ENCODE data around the gene RASSF9.

Gene RASSF9

DNA sequence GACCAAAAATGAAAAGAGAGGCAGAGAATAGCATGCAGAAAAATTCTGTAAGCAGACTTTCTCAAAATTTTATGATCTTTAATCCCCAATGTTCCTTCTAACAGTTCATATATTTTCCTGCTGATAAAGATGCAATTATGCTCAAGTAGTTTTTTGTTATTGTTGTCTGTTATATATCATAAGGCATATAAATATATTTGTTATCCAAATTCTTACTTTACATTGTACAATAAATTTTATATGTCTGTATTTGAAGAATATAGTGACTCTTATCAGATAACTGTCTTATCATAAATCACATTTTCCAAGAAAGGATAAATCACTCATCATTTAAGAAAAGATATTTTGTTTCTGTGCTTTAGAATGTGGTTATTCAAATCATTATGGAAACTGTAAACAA is 2.6 kb downstream of the RASSF9 start:
- no peak for DNase-seq (ENCODE audit: extremely low read depth, low read depth)
- TF ChIP-seq, protein P1, sequence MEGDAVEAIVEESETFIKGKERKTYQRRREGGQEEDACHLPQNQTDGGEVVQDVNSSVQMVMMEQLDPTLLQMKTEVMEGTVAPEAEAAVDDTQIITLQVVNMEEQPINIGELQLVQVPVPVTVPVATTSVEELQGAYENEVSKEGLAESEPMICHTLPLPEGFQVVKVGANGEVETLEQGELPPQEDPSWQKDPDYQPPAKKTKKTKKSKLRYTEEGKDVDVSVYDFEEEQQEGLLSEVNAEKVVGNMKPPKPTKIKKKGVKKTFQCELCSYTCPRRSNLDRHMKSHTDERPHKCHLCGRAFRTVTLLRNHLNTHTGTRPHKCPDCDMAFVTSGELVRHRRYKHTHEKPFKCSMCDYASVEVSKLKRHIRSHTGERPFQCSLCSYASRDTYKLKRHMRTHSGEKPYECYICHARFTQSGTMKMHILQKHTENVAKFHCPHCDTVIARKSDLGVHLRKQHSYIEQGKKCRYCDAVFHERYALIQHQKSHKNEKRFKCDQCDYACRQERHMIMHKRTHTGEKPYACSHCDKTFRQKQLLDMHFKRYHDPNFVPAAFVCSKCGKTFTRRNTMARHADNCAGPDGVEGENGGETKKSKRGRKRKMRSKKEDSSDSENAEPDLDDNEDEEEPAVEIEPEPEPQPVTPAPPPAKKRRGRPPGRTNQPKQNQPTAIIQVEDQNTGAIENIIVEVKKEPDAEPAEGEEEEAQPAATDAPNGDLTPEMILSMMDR (IDR thresholded peaks at IDR 0.05; ENCODE audit: low read depth, low read length): no peak

DNA sequence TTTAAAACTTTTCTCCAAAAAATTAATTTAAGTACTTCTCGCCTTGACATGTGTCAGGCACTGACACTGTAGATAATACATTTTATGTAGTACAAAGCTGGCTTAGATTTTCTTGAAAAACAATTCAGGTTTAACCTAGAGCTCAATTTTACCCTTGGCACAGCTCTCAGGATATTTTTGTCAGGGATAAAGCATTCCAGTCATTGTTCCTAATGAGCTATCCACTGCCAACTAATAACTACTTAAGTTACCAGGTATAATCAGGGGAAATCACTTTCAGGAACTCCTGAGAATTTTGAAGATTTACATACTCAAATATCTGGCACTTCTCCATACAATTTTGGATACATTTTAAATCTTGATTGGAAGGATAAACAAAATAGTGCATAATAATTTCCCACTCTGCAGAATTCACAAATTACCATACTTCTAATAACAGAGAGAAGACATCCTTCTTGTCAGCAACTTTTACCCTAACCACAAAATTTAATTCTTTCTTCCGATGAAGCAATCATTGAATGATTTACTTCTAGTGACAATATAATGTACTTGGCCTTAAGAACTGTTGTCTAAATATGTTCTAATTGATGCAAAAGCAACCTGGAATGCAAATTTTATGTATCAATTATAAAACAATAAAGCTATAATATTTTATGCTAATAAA is 4.8 kb downstream of the RASSF9 start:
- TF ChIP-seq, protein P1 (IDR thresholded peaks at IDR 0.05; ENCODE audit: low read depth, low read length): no peak
- no peak for DNase-seq (ENCODE audit: extremely low read depth, low read depth)

DNA sequence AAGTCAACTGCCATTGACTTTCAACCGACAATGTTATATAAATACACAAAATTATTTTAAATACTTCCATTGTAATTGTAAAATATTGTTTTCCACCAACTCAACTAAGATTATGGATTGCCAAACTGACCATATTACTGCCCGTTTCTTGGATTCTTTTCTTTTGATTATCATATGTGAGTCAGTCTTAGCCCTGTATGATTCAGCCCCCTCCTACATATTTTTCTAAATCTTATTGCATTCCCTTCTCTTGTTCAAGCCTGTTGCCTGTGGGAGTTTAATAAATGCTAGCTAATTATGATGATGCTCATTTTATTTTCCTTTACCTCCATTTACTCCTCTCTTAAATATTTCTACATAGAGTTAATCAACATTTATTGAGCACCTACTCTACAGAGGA is 6.8 kb downstream of the RASSF9 start:
- no peak for DNase-seq (ENCODE audit: extremely low read depth, low read depth)
- TF ChIP-seq, protein P1 (IDR thresholded peaks at IDR 0.05; ENCODE audit: low read depth, low read length): no peak

DNA sequence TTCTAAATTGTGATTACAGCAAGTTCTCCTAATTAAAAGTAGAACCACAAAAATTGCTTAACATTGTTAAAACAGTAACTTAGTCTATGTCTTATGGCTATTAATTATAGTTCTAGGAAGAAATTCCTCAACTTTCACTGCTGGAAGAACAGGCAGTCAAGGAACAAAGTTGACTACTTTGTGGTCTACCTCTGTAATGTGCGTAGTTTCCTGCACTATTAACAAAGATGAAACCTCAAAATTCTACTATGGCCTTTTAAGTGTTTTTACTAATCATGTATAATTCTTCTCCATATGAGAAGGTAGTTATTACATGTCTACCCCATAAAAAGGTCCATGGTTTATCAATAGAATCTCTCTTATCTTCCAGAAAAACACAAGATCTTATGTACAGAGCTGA is 7.6 kb downstream of the RASSF9 start:
- TF ChIP-seq, protein P1 (IDR thresholded peaks at IDR 0.05; ENCODE audit: low read depth, low read length): no peak
- DNase-seq (ENCODE audit: extremely low read depth, low read depth): no peak

DNA sequence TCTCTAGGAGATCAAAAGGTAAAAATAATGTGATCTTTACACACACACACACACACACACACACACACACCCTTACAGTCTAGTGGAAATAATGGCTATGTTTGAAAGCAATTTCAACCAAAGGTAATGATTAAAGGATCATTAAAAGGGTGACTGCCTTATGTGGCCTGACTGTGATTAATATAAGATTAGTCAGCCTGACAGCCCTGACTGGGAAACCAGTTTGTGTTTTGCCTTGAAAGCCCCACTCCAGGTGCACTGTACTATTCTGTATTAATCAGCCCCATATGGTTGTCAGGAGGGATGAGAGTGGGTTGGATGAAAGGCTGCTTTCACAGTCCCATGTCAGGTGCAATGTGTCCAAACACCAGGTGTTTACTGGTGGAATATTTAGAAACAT is 10.5 kb downstream of the RASSF9 start:
- TF ChIP-seq, protein P1 (IDR thresholded peaks at IDR 0.05; ENCODE audit: low read depth, low read length): no peak

DNA sequence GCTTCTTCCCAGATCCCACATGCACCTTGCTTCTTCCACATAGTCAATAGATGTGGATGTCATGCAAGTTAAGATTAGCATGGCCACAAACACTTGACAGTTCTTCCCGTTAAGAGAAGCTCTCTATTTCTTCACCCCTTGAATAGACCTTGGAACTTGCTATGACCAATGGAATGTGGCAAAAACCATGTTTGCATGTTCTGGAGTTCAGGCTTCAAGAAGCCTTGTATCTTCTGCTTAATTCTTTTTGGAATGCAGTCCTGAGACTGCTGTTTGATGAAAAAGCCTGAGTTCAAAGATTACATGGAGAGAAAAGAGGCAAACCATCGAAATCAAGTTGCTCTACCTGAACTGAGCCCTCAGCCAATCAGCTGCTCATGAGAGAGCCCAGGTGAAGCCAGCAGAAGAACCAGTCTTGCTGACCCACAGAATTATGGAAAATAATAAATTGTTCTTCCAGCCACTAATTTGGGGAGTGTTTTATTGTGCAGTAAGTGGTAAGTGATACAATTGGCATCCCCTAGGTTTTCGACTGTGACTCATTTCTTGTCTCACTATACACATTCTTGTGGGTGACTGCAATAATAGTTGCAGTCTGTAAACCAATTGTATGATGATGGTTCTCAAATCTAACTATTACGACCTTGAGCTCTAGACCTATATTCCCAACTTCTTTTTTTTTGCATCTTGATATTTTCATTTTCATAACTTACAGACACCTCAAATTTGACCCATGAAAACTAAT is 12.6 kb downstream of the RASSF9 start:
- TF ChIP-seq, protein P1 (IDR thresholded peaks at IDR 0.05; ENCODE audit: low read depth, low read length): no peak
- DNase-seq (ENCODE audit: extremely low read depth, low read depth): no peak

More for the DNA sequence above, 10.5 kb downstream of the RASSF9 start:
- DNase-seq (ENCODE audit: extremely low read depth, low read depth): no peak

DNA sequence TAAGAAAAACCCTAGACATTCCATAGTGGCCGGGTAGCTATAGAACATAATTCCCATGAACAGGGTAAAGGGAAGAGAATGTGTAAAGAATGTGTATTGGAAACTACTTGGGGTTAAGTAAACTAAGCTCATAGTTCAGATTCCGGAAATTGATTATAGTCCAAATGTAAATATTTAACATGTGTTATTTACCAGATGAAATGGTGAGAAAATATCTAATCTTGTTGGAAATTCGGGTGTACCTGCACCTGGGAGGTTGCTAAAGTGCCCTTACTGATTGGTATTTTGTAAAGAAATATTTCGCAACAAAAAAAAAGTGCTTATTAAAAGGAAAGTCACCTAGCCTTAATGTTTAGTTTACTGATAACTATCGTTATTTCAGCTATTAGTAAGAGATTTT is 14.4 kb downstream of the RASSF9 start:
- no peak for DNase-seq (ENCODE audit: extremely low read depth, low read depth)
- TF ChIP-seq, protein P1 (IDR thresholded peaks at IDR 0.05; ENCODE audit: low read depth, low read length): no peak

All from AG09319 (cell line).